ENCODE data around the gene CCDC68.

- TF ChIP-seq CTCF (IDR thresholded peaks at IDR 0.05 in 2 of 3, conservative IDR thresholded peaks at IDR 0.05 in 1 of 3; ENCODE audit: borderline replicate concordance in 1 of 3, insufficient read depth in 1 of 3, low read depth in 2 of 3, low read length in 2 of 3): no peak
- TF ChIP-seq ATF3 (IDR thresholded peaks at IDR 0.05): no peak
- no peak for TF ChIP-seq POLR2AphosphoS5 (IDR thresholded peaks at IDR 0.05; ENCODE audit: low read depth, low read length)
- no peak for TF ChIP-seq POLR2A (IDR thresholded peaks at IDR 0.05; ENCODE audit: borderline replicate concordance, extremely low read depth, insufficient read depth, insufficient read length)
Measured at GRCh38 chr18:54873884-54874255, 85.4 kb downstream of the CCDC68 start.

Measured in HCT116 (cell line).